GM11168 (cell line): ENCODE data around the gene SLC22A5.

ENCODE experiments used
- in situ Hi-C: fragments of 300-500 bp; cut with MboI; formaldehyde crosslinking; loops from one replicate; pipeline ENCODE4 v1.12.0; 2022; ENCODE audit warnings: low sequenced_read_pairs; ENCODE audit not compliant: unreplicated experiment

Gene SLC22A5

GRCh38 chr5:132408456-132408855, 38.9 kb downstream of the SLC22A5 start:
- in situ Hi-C loops: no loop called here

- in situ Hi-C loops: no loop called here
Measured at GRCh38 chr5:132408965-132409364, 39.5 kb downstream of the SLC22A5 start.

GRCh38 chr5:132410451-132411303, 41.2 kb downstream of the SLC22A5 start:
- in situ Hi-C loops: no loop called here

GRCh38 chr5:132411304-132412013, 41.9 kb downstream of the SLC22A5 start:
- in situ Hi-C loops: no loop called here

- in situ Hi-C loops: no loop called here
Measured at GRCh38 chr5:132413567-132413966, 44.1 kb downstream of the SLC22A5 start.

GRCh38 chr5:132414634-132415378, 45.3 kb downstream of the SLC22A5 start:
- in situ Hi-C loops: loop anchor here (5.0 kb wide), 1 partner anchor 62 kb away; no protein-coding TSS in a partner anchor

- in situ Hi-C loops: loop anchor here (5.0 kb wide), 1 partner anchor 62 kb away; no protein-coding TSS in a partner anchor
Measured at GRCh38 chr5:132415516-132415915, 46.0 kb downstream of the SLC22A5 start.

GRCh38 chr5:132416306-132417009, 46.9 kb downstream of the SLC22A5 start:
- in situ Hi-C loops: loop anchor here (5.0 kb wide), 1 partner anchor 61 kb away; no protein-coding TSS in a partner anchor

GRCh38 chr5:132417010-132417439, 47.5 kb downstream of the SLC22A5 start:
- in situ Hi-C loops: loop anchor here (5.0 kb wide), 1 partner anchor 60 kb away; no protein-coding TSS in a partner anchor

GRCh38 chr5:132417461-132417860, 48.0 kb downstream of the SLC22A5 start:
- in situ Hi-C loops: loop anchor here (5.0 kb wide), 1 partner anchor 60 kb away; no protein-coding TSS in a partner anchor

GRCh38 chr5:132417889-132418485, 48.5 kb downstream of the SLC22A5 start:
- in situ Hi-C loops: loop anchor here (5.0 kb wide), 1 partner anchor 59 kb away; no protein-coding TSS in a partner anchor

- in situ Hi-C loops: loop anchor here (5.0 kb wide), 1 partner anchor 58 kb away; no protein-coding TSS in a partner anchor
Measured at GRCh38 chr5:132418881-132419280, 49.4 kb downstream of the SLC22A5 start.

GRCh38 chr5:132419502-132420468, 50.3 kb downstream of the SLC22A5 start:
- in situ Hi-C loops: loop anchor here (5.0 kb wide), 1 partner anchor 58 kb away; no protein-coding TSS in a partner anchor

GRCh38 chr5:132420706-132421272, 51.3 kb downstream of the SLC22A5 start:
- in situ Hi-C loops: no loop called here

GRCh38 chr5:132421462-132421861, 52.0 kb downstream of the SLC22A5 start:
- in situ Hi-C loops: no loop called here

- in situ Hi-C loops: no loop called here
Measured at GRCh38 chr5:132422720-132423437, 53.4 kb downstream of the SLC22A5 start.

- in situ Hi-C loops: no loop called here
Measured at GRCh38 chr5:132423438-132423898, 54.0 kb downstream of the SLC22A5 start.
